ENCODE measurements around the gene FEZF1.

FEZF1 gene

GRCh38 chr7:122304319-122304975 lies at the start of gene FEZF1:
Gene FEZF1 (minus strand): TSS chr7:122304750. CDS start chr7:122304437, 313 bp downstream.
- no peak for DNase-seq (ENCODE audit: low spot score)

DNA sequence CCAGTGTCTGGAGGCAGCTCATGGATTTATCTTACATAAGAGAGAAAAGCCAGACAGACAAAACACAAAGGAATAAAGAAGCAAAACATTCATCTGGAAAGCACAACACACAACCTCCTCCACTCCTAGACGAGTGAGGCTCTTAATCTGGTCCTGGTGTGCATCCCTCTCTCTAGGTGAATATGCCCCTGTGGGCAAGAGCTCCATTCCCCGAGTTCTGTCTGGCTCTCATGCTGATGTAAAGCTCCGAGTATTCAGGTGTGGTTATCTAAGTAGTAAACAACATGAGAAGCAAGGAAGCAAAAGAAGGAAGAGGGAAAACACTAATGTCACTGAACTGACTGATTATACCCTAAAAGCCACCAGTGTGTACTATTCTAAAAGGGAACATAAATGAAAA lies 47.9 kb upstream of the FEZF1 start:
- DNase-seq (ENCODE audit: low spot score), result no peak

- DNase-seq (ENCODE audit: low spot score), result no peak
Observed at GRCh38 chr7:122350701-122351100, 46.2 kb upstream of the FEZF1 start.

GRCh38 chr7:122344303-122344620 lies 39.7 kb upstream of the FEZF1 start:
- no peak for DNase-seq (ENCODE audit: low spot score)

GRCh38 chr7:122343601-122344302 lies 39.2 kb upstream of the FEZF1 start:
- no peak for DNase-seq (ENCODE audit: low spot score)

- DNase-seq (ENCODE audit: low spot score), result no peak
Observed at GRCh38 chr7:122340427-122340826, 35.9 kb upstream of the FEZF1 start.

DNA sequence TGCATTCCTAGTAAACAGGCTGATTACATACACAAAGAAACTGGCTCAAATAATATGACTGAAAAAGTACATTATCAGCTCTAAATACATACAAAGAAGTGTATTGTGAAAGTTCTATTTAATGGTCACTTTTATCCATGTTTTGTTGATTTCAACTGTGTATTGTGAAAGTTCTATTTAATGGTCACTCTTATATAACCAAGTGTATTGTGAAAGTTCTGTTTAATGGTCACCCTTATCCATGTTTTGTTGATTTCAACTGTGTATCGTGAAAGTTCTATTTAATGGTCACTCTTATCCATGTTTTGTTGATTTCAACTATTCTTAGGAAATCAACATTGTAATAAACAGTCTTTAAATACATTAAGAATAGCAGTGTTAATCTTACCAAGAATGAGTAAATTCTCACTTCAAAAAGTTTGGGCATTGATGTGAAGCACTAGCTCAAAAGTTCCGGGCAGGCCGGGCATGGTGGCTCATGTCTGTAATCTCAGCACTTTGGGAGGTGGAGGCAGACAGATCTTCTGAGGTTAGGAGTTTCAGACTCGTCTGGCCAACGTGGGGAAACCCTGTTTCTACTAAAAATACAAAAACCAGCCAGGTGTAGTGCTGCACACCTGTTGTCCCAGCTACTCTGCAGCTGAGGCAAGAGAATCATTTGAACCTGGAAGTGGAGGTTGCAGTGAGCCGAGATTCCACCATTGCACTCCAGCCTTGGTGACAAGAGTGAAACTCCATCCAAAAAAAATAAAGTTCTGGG lies 34.8 kb upstream of the FEZF1 start:
- no peak for DNase-seq (ENCODE audit: low spot score)

DNA sequence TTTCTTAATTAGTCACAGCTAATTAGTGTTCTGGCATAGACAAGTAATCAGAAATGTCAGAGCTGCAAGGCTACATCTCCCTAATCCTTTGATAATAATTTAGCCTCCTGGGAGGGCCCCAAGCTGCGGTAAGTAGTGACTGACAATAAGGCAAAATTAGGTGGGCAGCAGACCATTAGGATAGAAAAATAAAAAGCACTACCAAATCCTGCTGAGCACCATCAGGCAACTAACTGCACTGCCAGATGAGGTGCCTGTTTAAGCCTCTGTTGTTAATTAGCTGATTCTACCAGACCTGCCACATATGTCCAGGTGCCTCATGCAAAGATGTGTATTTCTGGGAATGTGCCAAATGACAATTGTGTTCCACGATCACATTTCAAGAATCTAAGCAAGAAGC lies 32.5 kb upstream of the FEZF1 start:
- DNase-seq (ENCODE audit: low spot score), result no peak

DNA sequence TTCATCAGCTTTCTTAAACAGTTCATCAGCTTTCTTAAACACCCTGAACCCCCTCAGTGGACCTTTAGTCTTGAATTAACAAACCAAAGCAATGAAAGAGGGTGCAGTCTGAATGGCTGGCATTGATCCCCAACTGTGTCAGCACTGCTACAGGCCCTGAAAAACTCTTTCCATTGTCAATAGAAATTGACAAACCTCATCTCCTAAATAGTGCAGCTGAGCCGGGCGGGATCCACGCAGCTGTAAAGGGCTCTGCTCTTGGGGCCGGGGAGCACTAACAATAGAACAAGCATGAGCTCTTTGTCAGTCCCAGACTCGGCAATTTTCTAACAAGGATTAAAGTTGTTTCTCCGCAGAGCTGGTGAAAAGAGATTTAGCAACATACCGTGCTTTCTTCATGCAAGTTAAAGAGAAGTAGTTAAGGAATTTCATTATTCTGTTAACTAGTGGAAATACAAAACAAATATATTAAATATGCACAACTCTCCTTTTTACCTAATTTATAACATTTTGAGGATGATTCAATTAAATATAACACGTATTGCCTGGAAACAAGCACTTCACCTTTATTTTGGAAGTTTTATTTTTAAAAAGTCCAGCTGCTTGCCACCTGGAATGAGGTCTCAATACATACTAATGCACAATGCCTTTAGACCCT lies 24.7 kb upstream of the FEZF1 start:
- no peak for DNase-seq (ENCODE audit: low spot score)

DNA sequence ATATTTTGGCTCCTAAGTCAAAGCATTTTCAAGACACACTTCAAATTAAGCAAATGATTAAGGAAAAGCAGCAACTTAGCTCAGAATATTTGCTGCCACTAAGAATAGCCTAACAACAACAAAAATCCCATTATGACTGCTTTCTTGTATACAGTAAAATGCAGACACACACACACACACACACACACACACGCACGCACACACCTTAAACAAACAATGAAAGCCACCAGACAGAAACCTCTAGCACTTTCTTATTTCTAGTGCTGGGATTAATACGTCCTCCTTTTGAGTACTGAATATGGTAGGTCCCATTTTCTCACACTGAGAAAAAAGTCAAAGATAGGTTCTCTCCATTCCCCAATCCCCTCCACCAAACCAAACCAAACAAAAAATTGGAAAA lies 23.4 kb upstream of the FEZF1 start:
- no peak for DNase-seq (ENCODE audit: low spot score)

- DNase-seq (ENCODE audit: low spot score), result no peak
Observed at GRCh38 chr7:122316467-122317388, 12.2 kb upstream of the FEZF1 start.

DNA sequence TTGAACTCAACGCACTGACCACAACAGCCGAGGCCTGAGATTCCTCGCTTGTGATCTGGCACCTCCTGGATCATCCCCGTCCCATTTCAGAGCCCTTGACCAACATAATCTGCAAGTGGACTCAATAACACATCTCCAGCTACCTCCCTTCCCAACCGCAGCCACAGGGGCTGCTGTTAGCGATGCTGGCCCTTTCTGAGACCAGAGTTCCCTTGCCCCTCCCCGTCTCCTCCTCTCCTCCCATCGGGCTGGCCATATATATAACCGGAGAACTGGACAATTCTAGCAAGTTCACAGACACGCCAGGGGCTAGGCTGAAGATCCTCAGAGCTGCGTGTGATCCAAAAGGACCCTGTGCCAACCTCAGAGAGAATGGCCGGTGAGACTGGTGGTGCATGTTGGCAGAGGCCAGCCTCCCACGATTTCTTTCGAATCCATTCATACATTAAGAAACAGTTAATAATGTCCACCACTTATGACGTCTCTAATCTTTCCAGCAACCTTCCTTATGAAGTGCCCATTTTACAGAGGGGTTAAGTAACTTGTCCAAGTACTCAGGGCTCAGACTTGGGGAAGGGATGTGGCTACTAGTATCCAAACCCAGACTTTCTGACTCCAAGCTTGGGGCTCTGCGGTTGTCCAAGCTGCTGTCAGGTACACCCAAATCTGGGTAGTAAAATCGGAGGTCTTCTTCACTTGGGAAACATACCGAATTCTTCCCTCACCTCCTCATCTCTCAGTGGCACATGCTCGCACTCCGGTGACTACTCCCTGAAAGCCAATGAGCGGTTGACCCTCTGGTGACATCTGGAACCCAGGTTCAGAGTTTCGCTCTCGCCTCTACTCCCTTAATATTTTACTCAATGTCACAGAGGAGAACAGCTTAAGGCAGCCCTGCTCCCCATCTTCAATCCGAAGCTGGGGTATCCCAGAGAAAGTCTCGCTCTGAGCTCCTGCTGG lies 11.2 kb upstream of the FEZF1 start:
- DNase-seq (ENCODE audit: low spot score), result no peak

GRCh38 chr7:122314284-122314683 lies 9.7 kb upstream of the FEZF1 start:
- DNase-seq (ENCODE audit: low spot score), result no peak

- no peak for DNase-seq (ENCODE audit: low spot score)
Observed at GRCh38 chr7:122312789-122313188, 8.2 kb upstream of the FEZF1 start.

DNA sequence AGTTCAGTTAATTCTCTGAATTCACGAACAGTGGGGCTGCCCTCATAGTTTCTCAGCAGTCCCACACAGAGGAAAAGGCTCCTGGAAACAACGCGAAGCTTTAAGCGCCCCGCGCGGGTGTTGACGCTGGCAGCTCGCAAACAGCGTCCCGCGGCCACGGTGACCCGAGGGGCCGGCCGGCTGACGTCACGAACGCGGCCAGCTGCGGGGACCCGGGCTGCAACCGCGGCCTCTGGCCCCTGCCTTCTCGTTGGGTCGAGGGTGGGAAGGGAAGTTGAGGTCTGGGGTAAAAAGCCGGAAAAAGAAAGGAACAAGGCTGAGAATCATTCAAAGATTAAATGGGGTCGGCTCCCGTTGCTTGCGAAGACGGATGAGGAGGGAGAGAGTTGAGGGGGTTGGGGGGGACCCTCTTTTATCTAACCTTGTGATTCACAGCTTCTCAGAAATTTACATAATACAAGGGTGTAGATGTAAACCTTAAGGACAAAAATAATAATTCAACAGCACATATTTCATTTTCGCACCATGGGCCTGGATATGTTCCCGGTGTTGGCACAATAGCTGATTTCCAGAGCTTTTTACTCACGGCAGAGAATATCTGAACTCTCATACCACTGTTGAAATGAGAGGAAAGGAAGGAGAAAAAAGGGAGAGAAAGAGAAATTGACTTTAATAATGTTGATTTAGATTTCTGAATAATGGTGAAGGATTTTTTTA lies 7.3 kb upstream of the FEZF1 start:
- DNase-seq (ENCODE audit: low spot score), result no peak

DNA sequence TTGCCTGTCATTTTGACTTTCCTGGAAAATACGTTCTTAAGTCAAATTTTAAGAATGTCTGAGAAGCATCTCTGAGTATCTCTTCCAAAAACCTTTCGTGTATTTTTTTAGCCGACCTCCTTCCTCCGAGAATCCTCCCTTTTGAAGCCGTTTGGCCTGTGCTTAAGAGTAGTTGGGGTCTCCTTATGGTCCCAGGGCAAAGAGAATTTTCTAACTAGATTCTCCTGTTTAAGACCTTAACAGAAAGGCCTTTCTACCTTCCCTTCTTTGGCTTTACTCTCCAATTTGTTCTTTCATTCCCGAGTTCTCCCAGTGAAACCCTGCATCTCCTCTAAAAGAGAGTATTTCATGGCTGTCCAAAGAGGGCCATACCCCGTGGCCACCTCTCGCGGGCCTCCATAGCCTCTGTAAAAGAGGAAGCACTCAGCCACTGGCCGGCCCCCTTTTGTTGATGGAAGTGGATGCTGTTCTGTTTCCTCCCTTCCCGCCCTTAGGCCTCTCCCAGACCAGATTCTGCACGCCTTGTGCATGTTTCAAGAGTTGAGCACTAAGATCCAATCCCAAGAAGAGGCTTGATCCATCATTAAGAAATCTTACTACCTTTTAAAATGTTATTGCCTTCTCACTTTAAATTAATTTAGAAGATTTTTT lies 6.6 kb upstream of the FEZF1 start:
- no peak for DNase-seq (ENCODE audit: low spot score)

- peak; percentile 44 for DNase-seq (ENCODE audit: low spot score)
Observed at GRCh38 chr7:122310119-122311021, 5.8 kb upstream of the FEZF1 start.

DNA sequence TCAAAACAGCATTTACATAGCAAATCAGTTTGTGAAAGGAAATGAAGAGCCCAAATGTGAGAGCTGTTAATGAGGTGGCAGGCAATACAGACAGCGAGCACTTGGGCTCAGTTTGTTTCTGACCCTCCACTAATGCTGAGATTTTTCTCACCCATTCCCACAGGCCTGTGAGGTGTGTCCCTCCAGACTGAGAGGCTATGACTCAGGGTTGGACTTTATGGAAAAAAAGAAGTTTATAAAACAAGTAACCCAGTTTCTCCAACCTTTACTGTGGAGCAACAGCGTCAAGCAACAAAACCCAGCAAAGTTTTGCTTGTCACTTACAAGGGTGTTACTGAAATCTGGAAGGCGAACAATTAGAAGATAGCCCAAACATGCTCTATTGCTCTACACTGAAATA lies 4.9 kb upstream of the FEZF1 start:
- DNase-seq (ENCODE audit: low spot score), result no peak

Measured in GM03348 (cell line).